Stimulated activated naive CD4-positive, alpha-beta T cell (primary cell): ENCODE results near the gene ACOT11.

Experiments used
- DNase-seq, 6 experiments: peaks; one replicate each; lab custom pipeline; 2025; lab: John Stamatoyannopoulos, UW

ACOT11 gene

GRCh38 chr1:54645806-54646676, 98.0 kb downstream of the ACOT11 start:
- no peak for DNase-seq

GRCh38 chr1:54649130-54649898, 101.3 kb downstream of the ACOT11 start:
- no peak for DNase-seq

- DNase-seq: no peak
Measured at GRCh38 chr1:54649921-54650320, 101.9 kb downstream of the ACOT11 start.

GRCh38 chr1:54650417-54650816, 102.4 kb downstream of the ACOT11 start:
- no peak for DNase-seq

- DNase-seq: no peak
Measured at GRCh38 chr1:54651608-54652007, 103.6 kb downstream of the ACOT11 start.

GRCh38 chr1:54652168-54652567, 104.1 kb downstream of the ACOT11 start:
- no peak for DNase-seq

- DNase-seq: no peak
Measured at GRCh38 chr1:54653036-54653435, 105.0 kb downstream of the ACOT11 start.

GRCh38 chr1:54658164-54658913, 110.3 kb downstream of the ACOT11 start:
- DNase-seq: no peak
